Thymus (tissue), 11 donors: ENCODE measurements around the gene PMM2. TPM values are rescaled to one million over a fixed set of nuclear protein-coding genes. Genes with fewer than 3 reads are reported as not detected.

Experiments
- DNase-seq, 9 donors: peaks; one replicate each; pipeline ENCODE4 v3.0.0-alpha.2; 2013; ENCODE audit warnings: low spot score in 9 of 9, low read depth in 6 of 9, missing footprints in 1 of 9
- H3K27ac ChIP-seq, 2 donors: one replicate each; pipeline ENCODE4 v1.5.1; 2013; ENCODE audit warnings: control low read depth in 1 of 2, low read depth in 1 of 2, low read length in 1 of 2, mild to moderate bottlenecking in 1 of 2, moderate library complexity in 1 of 2
- H3K27me3 ChIP-seq, 2 donors: one replicate each; pipeline ENCODE4 v1.5.1; 2013; ENCODE audit warnings: low read length in 1 of 2; ENCODE audit not compliant: control insufficient read depth in 2 of 2, insufficient read depth in 1 of 2
- H3K36me3 ChIP-seq, 2 donors: one replicate each; pipeline ENCODE4 v1.5.1; 2013; ENCODE audit warnings: low read length in 1 of 2, mild to moderate bottlenecking in 1 of 2, moderate library complexity in 1 of 2; ENCODE audit not compliant: control insufficient read depth in 2 of 2, insufficient read depth in 2 of 2
- H3K4me1 ChIP-seq, 2 donors: one replicate each; pipeline ENCODE4 v1.5.1; 2013; ENCODE audit warnings: low read length in 2 of 2; ENCODE audit not compliant: control insufficient read depth in 2 of 2, insufficient read depth in 2 of 2
- H3K4me3 ChIP-seq, 2 donors: one replicate each; pipeline ENCODE4 v1.5.1; 2013; ENCODE audit warnings: low read length in 2 of 2, control low read depth in 1 of 2, mild to moderate bottlenecking in 1 of 2
- H3K9me3 ChIP-seq, 2 donors: one replicate each; pipeline ENCODE4 v1.5.1; 2013; ENCODE audit warnings: low read length in 1 of 2, mild to moderate bottlenecking in 1 of 2; ENCODE audit not compliant: control insufficient read depth in 2 of 2, insufficient read depth in 1 of 2
- WGBS: extraction: QIAGEN DNeasy Blood & Tissue Kit; methylation state at CpG from one replicate; pipeline ENCODE4 v1.1.7; 2013; 5-methylcytosine and 5-hydroxymethylcytosine counted together
- polyA plus RNA-seq: library from polyadenylated mRNA; stranded (reverse); fragments of 200-250 nt; gene quantifications from one replicate; pipeline ENCODE4 v1.2.3, GENCODE V29; 2013
- total RNA-seq: library from RNA; stranded (reverse); fragments of 120-200 nt; gene quantifications from one replicate; pipeline ENCODE4 v1.2.4, GENCODE V29; 2013
- donor health status: healthy.

The PMM2 gene
- total and polyA plus RNA-seq, 2 donors = 13.8 to 18.6 TPM

DNA sequence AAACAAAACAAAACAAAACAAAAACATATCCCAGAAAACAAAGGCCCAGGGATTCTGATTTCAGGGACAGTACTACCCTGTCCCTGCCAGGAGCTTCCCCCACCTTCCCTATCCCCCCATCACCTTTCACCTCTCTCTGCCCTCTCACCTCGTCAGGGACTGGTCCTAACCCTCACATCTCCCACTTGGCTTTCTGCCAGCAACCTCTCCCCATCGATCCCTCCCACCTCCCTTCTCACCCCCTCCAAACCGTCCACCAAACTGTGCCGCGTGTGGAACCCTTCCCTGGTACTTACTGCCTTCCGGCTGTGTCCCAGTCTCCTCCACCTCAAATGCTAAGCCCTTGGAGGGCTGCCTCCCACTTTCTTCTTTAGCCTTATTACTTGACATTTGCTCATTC lies 36.6 kb upstream of the PMM2 start:
- Histone ChIP-seq H3K4me3 (no peak overlapping the region), H3K36me3 (peaks cover 0 to 3% of the 10 kb centered on the region in 2 donors), H3K4me1 (no peaks in the 10 kb centered on the region), H3K27me3 (no peaks in the 10 kb centered on the region), H3K9me3 (no peaks in the 10 kb centered on the region), H3K27ac (no peak overlapping the region)
- no peak for DNase-seq
- WGBS = 94% methylated on average over 6 of the region's 6 CpGs

DNA sequence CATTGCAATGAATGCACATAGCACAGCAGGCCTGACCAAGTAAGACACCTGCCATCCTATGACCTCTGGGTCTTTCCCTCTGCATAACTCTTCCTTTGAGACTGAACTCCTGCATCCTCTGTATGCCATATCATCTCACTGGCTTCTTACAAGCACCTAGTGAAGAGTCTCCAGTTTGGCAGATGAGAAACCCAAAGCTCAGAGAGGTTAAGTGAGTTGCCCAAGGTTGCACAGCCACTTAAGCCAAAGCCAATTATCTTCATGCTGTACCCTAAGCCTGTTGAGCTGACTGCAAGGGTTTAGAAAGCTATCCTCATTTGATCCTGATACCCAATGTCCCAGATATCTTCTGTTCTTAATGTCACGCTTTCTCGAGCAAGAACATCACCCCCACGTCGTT lies 35.4 kb upstream of the PMM2 start:
- H3K36me3 ChIP-seq = peaks cover 0 to 4% of the 10 kb centered on the region in 2 donors
- WGBS = 98% methylated on average over 4 of the region's 4 CpGs
- no peak overlapping the region for H3K27ac ChIP-seq
- H3K4me3 ChIP-seq = no peak overlapping the region
- no peaks in the 10 kb centered on the region for H3K9me3 ChIP-seq
- H3K4me1 ChIP-seq = no peaks in the 10 kb centered on the region
- DNase-seq = no peak
- no peaks in the 10 kb centered on the region for H3K27me3 ChIP-seq

DNA sequence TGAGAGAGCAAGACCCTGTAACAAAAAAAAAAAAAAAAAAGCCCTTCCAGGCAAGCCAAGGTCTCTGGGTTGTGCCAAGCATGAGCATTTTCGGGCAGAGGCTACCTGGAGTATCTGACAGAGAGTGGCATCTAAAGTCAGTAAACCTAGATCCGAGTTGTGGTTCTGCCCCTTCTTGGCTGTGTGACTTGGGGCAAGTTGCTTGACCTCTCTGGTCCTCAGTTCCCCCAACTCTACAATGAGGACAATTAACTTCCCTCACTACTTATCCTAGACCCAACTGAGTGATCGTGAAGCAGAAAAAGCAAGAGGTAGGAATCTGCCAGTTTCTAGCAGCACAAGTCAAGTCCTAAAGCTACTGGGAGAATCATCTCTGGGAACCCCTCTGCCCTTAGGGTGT lies 34.6 kb upstream of the PMM2 start:
- Histone ChIP-seq H3K9me3 (no peaks in the 10 kb centered on the region), H3K27me3 (no peaks in the 10 kb centered on the region), H3K36me3 (peaks cover 0 to 4% of the 10 kb centered on the region in 2 donors), H3K27ac (no peak overlapping the region), H3K4me1 (no peaks in the 10 kb centered on the region), H3K4me3 (no peak overlapping the region)
- no peak for DNase-seq
- WGBS = 95% methylated on average over 3 of the region's 3 CpGs

DNA sequence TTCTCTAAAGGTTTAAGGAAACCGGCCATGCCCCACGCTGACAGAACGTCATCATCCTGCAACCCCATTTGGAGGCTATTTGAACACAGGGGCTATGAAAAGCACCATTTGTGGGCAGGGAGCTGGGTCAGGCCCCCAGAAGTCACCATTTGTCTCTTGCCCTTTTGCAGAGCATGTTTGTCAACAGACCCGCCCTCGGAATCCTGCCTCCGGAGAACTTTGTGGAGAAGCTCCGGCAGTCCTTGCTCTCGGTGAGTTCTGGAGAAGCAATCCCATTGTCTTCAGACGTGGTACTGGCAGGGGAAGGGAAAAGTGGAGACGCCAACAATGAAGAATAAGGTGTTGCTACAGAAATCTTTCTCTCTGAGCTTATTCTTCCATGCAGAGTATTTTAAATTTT lies 33.7 kb upstream of the PMM2 start:
- Histone ChIP-seq H3K36me3 (peaks cover 0 to 5% of the 10 kb centered on the region in 2 donors), H3K9me3 (no peaks in the 10 kb centered on the region), H3K4me1 (no peaks in the 10 kb centered on the region), H3K27ac (no peak overlapping the region), H3K27me3 (no peaks in the 10 kb centered on the region), H3K4me3 (no peak overlapping the region)
- 95% methylated on average over 10 of the region's 10 CpGs for WGBS
- DNase-seq = no peak

DNA sequence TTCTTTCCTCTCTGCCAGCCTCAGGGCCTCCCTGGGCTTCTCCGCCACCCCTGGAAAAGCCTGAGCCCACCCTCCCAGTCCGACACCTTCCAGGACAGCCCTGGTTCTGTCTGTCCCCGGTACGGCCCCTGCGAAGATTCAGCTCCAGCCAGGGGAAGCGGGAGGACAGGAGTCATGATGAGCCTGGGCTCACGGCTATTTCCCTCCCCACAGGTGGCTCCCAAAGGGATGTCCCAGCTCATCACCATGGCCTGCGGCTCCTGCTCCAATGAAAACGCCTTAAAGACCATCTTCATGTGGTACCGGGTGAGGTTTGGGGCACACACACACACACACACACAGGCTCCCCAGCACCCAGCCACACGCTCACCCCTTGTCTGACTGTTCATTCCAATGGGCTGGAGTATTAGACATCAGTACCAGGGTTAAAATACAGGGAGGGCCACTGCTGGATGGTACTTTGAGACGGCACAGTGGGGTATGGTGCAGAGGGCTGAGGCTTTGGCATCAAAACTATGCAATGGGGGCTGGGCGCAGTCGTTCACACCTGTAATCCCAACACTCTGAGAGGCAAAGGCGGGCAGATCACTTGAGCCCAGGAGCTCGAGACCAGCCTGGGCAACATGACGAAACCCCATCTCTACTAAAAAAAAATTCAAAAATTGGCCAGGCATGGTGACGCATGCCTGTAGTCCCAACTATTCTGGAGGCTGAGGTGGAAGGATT lies 33.0 kb upstream of the PMM2 start:
- WGBS = 96% methylated on average over 18 of the region's 18 CpGs
- Histone ChIP-seq H3K9me3 (no peaks in the 10 kb centered on the region), H3K4me1 (no peaks in the 10 kb centered on the region), H3K27me3 (no peaks in the 10 kb centered on the region), H3K36me3 (peaks cover 0 to 8% of the 10 kb centered on the region in 2 donors), H3K4me3 (no peak overlapping the region), H3K27ac (no peak overlapping the region)
- DNase-seq = no peak

DNA sequence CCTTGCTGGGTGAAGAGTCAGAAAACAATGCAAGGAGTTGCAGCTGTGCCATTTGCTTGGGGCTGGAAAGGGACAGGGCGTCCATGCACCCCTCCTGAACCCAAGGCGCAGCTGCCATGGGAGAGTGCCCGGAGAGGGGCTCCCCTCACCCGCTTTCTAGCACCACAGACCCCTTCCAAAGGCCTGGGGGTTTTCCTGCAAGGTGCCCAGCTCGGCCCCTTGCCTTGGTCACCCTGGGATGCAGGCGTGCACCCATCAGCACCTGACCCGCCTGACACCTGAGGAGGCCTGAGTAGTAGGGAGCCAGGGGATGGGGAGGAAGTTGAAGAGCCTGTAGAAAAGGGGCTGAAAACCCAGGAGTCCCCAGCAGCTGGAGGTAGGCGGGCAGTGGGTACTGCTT lies 30.5 kb upstream of the PMM2 start:
- Histone ChIP-seq H3K4me1 (no peaks in the 10 kb centered on the region), H3K27me3 (no peaks in the 10 kb centered on the region), H3K36me3 (peaks cover 0 to 8% of the 10 kb centered on the region in 2 donors), H3K27ac (no peak overlapping the region), H3K4me3 (no peak overlapping the region), H3K9me3 (no peaks in the 10 kb centered on the region)
- WGBS = 97% methylated on average over 8 of the region's 8 CpGs
- no peak for DNase-seq

DNA sequence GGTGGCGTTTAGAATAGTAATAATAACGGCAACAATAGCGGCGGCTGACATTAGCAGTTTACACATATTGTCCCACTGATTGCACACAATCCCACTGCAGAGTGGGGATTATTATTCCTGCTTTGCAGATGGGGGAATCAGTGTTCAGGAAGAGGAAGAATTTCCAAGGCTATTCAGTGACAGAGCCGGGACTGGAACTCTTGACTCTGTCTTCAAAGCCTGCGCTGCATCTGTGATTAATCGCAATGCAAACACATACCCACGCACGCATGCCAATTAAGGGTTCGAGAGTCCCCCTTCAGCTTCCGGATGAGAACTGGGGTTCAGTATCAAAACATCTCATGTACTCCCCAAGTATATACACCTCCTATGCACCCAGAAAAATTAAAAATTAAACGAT lies 29.4 kb upstream of the PMM2 start:
- H3K9me3 ChIP-seq = no peaks in the 10 kb centered on the region
- DNase-seq = no peak
- H3K36me3 ChIP-seq = peaks cover 0 to 8% of the 10 kb centered on the region in 2 donors
- no peaks in the 10 kb centered on the region for H3K27me3 ChIP-seq
- H3K27ac ChIP-seq = no peak overlapping the region
- WGBS = 98% methylated on average over 12 of the region's 12 CpGs
- no peak overlapping the region for H3K4me3 ChIP-seq
- H3K4me1 ChIP-seq = no peaks in the 10 kb centered on the region

DNA sequence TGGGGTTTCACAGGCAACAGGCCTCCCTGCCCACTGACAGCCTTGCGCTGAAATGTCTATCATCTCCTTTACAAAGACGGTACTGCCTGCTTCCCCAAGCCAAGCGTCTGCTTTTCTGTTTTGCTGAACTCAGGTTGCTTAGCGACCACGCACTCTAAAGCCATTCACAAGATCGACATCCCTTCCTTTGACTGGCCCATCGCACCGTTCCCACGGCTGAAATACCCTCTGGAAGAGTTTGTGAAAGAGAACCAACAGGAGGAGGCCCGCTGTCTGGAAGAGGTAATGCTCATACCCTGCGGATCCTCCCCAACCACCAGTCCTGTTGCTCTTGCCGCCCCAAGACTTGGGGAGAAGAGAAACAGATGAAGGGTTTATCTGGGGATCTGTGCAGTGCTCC lies 28.9 kb upstream of the PMM2 start:
- Histone ChIP-seq H3K27ac (no peak overlapping the region), H3K4me1 (no peaks in the 10 kb centered on the region), H3K4me3 (no peak overlapping the region), H3K27me3 (no peaks in the 10 kb centered on the region), H3K36me3 (peaks cover 0 to 8% of the 10 kb centered on the region in 2 donors), H3K9me3 (no peaks in the 10 kb centered on the region)
- 92% methylated on average over 12 of the region's 12 CpGs for WGBS
- no peak for DNase-seq

DNA sequence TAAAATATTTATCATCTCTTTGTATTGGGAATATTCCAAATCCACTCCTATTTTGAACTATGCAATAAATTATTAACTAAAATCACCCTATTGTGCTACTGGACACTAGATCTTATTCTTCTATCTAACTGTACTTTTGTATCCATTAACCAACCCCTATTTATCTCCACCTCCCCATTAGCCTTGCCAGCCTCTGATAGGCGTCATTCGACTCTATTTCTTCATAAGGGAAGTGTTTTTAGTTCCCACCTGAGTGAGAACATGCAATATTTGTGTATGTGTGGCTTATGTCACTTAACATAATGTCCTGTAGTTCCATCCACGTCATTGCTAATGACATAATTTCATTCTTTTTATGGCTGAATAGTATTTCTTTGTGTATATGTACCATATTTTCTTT lies 24.1 kb upstream of the PMM2 start:
- no peak for DNase-seq
- Histone ChIP-seq H3K4me3 (no peak overlapping the region), H3K36me3 (peaks cover 0 to 15% of the 10 kb centered on the region in 2 donors), H3K27ac (no peak overlapping the region), H3K9me3 (no peaks in the 10 kb centered on the region), H3K4me1 (no peaks in the 10 kb centered on the region), H3K27me3 (no peaks in the 10 kb centered on the region)
- WGBS = 81% methylated on average over 3 of the region's 3 CpGs
